Endodermal cell (in vitro differentiated cells): ENCODE measurements around the gene MEGF11. TPM values are rescaled to one million over a fixed set of nuclear protein-coding genes. Genes with fewer than 3 reads are reported as not detected.

ENCODE experiments used
- DNase-seq: peaks from one replicate; pipeline ENCODE4 v3.0.0-alpha.2; 2017
- H3K27ac ChIP-seq: 2 replicates; pipeline ENCODE4 v1.5.1; 2013; ENCODE audit warnings: mild to moderate bottlenecking, low read depth, low read length, moderate library complexity
- H3K27me3 ChIP-seq: 2 replicates; pipeline ENCODE4 v1.6.1; 2013; ENCODE audit warnings: mild to moderate bottlenecking, low read length, moderate library complexity; ENCODE audit not compliant: insufficient read depth, control insufficient read depth, poor library complexity, severe bottlenecking
- H3K36me3 ChIP-seq: 2 replicates; pipeline ENCODE4 v1.7.0; 2013; ENCODE audit warnings: mild to moderate bottlenecking, low read length, moderate library complexity; ENCODE audit not compliant: control insufficient read depth, insufficient read depth
- H3K4me1 ChIP-seq: one replicate; pipeline ENCODE4 v1.7.0; 2013; ENCODE audit warnings: low read length; ENCODE audit not compliant: control insufficient read depth, insufficient read depth
- H3K4me3 ChIP-seq: 2 replicates; pipeline ENCODE4 v1.5.1; 2013; ENCODE audit warnings: mild to moderate bottlenecking, low read length, moderate library complexity
- H3K9ac ChIP-seq: 2 replicates; pipeline ENCODE4 v1.6.1; 2013; ENCODE audit warnings: mild to moderate bottlenecking, low read length, moderate library complexity; ENCODE audit not compliant: poor library complexity, severe bottlenecking; ENCODE audit errors: extremely low read depth
- H3K9me3 ChIP-seq: 2 replicates; pipeline ENCODE4 v1.6.1; 2013; ENCODE audit warnings: mild to moderate bottlenecking, low read length, moderate library complexity; ENCODE audit not compliant: control insufficient read depth
- H3K27ac Mint-ChIP-seq: 2 replicates; pipeline ENCODE4 v1.8.0; 2020; ENCODE audit warnings: mixed read lengths
- H3K27me3 Mint-ChIP-seq: 2 replicates; pipeline ENCODE4 v1.8.0; 2021; ENCODE audit warnings: mild to moderate bottlenecking, mixed read lengths; ENCODE audit not compliant: insufficient read depth
- H3K36me3 Mint-ChIP-seq: 2 replicates; pipeline ENCODE4 v1.8.0; 2020; ENCODE audit warnings: low read depth, mixed read lengths
- H3K4me1 Mint-ChIP-seq: 2 replicates; pipeline ENCODE4 v1.8.0; 2020; ENCODE audit warnings: mixed read lengths
- H3K4me3 Mint-ChIP-seq: 2 replicates; pipeline ENCODE4 v1.8.0; 2020; ENCODE audit warnings: mild to moderate bottlenecking, moderate library complexity, mixed read lengths
- H3K9me3 Mint-ChIP-seq: 2 replicates; pipeline ENCODE4 v1.8.0; 2020; ENCODE audit warnings: mild to moderate bottlenecking, mixed read lengths
- CTCF ChIP-seq: fragments of 200-600 bp; sonication (generic); conservative IDR thresholded peaks from 2 replicates; pipeline ENCODE4 v1.5.0; 2021; ENCODE audit warnings: antibody characterized with exemption, mild to moderate bottlenecking
- WGBS, 2 experiments: methylation state at CpG; one replicate each; pipeline versions ENCODE4 v1.1.5 to v1.1.7; 2013; ENCODE audit warnings: missing lambda C conversion rate in 2 of 2, mixed read lengths in 1 of 2; ENCODE audit not compliant: insufficient coverage in 1 of 2, insufficient read length in 1 of 2; 5-methylcytosine and 5-hydroxymethylcytosine counted together
- total RNA-seq, 2 donors: library from RNA; stranded (reverse); fragmentation: NEBNext Ultra II Directional in 1 of 2; extraction: Animal tissue kit (Norgen Biotek cat#: 25700) in 1 of 2; gene quantifications; 2 replicates in 1 of 2; 3 replicates in 1 of 2; pipeline ENCODE4 v1.2.1, GENCODE V29; 2021

Gene MEGF11
- total RNA-seq, 2 donors from 2014 or later: 0.73 to 1.2 TPM

- no peaks in the 10 kb centered on the region for H3K27me3 ChIP-seq
- no peak overlapping the region for H3K4me3 ChIP-seq
- no peak for TF ChIP-seq CTCF
- H3K36me3 ChIP-seq: no peaks in the 10 kb centered on the region
- Mint-ChIP-seq H3K27me3 (no peaks in the 10 kb centered on the region), H3K9me3 (no peaks in the 10 kb centered on the region), H3K4me1 (no peaks in the 10 kb centered on the region), H3K36me3 (no peaks in the 10 kb centered on the region), H3K4me3 (no peak overlapping the region), H3K27ac (no peak overlapping the region)
- no peak overlapping the region for H3K9ac ChIP-seq
- H3K9me3 ChIP-seq: no peaks in the 10 kb centered on the region
- 82 to 100% methylated on average over 2 to 5 of the region's 5 CpGs for WGBS, 2 experiments
- no peaks in the 10 kb centered on the region for H3K4me1 ChIP-seq
- no peak for DNase-seq
- H3K27ac ChIP-seq: no peak overlapping the region
Observed at GRCh38 chr15:65963358-65963757, 290.2 kb downstream of the MEGF11 start.

GRCh38 chr15:65962187-65962586, 291.4 kb downstream of the MEGF11 start:
- Histone ChIP-seq H3K27ac (no peak overlapping the region), H3K4me3 (no peak overlapping the region), H3K4me1 (no peaks in the 10 kb centered on the region), H3K9me3 (no peaks in the 10 kb centered on the region), H3K27me3 (no peaks in the 10 kb centered on the region), H3K36me3 (no peaks in the 10 kb centered on the region), H3K9ac (no peak overlapping the region)
- Mint-ChIP-seq H3K36me3 (no peaks in the 10 kb centered on the region), H3K27ac (no peak overlapping the region), H3K4me3 (no peak overlapping the region), H3K27me3 (no peaks in the 10 kb centered on the region), H3K9me3 (no peaks in the 10 kb centered on the region), H3K4me1 (no peaks in the 10 kb centered on the region)
- no peak for DNase-seq
- WGBS, 2 experiments: 84% methylated on average over 3 of the region's 3 CpGs; no CpG with 5 or more reads in 1 of the 2 experiments
- TF ChIP-seq CTCF: no peak

GRCh38 chr15:65960586-65960985, 293.0 kb downstream of the MEGF11 start:
- no peaks in the 10 kb centered on the region for H3K36me3 Mint-ChIP-seq
- WGBS, 2 experiments: 73 to 77% methylated on average over 3 of the region's 3 CpGs
- no peak overlapping the region for H3K9ac ChIP-seq
- no peak for DNase-seq
- H3K27me3 Mint-ChIP-seq: no peaks in the 10 kb centered on the region
- no peak overlapping the region for H3K27ac Mint-ChIP-seq
- no peaks in the 10 kb centered on the region for H3K36me3 ChIP-seq
- no peaks in the 10 kb centered on the region for H3K27me3 ChIP-seq
- H3K9me3 ChIP-seq: no peaks in the 10 kb centered on the region
- H3K4me3 ChIP-seq: no peak overlapping the region
- no peaks in the 10 kb centered on the region for H3K4me1 Mint-ChIP-seq
- H3K4me1 ChIP-seq: no peaks in the 10 kb centered on the region
- H3K4me3 Mint-ChIP-seq: no peak overlapping the region
- no peak for TF ChIP-seq CTCF
- H3K9me3 Mint-ChIP-seq: no peaks in the 10 kb centered on the region
- H3K27ac ChIP-seq: no peak overlapping the region
